Midbrain (tissue), 1 donor: ENCODE results near the gene TMEM234.

Experiments
- DNase-seq: peaks from one replicate; lab custom pipeline; 2025; lab: John Stamatoyannopoulos, UW

Gene TMEM234

DNA sequence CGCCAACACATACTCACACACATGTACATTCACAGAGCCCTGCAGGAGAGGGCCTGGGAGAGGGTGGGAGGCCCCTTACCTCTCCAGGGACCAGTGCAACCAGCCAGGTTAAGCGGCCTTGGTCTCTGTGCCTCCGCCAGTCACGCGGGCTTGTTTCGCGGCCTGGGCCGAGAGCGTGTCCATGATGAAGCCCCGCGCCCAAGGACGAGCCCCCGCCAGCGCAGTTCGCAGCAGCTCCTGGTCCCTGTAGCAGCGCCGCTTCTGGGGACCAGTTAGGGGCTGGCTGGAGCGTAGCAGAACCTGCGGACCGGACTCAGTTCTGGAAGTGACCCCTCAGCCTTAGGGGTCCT lies 17.6 kb upstream of the TMEM234 start:
- no peak for DNase-seq

DNA sequence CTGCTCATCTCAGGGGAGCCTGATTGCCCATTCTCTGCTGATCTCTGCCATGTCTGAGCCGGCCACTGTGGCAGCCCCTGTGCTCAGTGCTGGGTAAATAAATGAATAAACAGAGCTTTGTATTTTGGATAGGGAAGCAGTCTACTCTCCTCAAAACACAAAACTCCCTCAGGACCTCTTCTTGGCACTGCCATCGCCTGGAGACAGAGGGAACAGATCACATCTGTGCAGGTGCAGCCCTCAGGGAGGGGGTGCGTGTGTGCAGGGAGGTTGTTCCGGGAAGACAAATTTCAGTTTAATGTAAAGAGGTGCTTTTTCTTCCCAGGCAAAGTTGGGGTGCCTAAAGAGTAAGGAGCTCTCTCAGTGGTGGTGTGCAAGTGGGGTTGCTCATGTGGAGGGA lies 17.2 kb upstream of the TMEM234 start:
- DNase-seq, result no peak

DNA sequence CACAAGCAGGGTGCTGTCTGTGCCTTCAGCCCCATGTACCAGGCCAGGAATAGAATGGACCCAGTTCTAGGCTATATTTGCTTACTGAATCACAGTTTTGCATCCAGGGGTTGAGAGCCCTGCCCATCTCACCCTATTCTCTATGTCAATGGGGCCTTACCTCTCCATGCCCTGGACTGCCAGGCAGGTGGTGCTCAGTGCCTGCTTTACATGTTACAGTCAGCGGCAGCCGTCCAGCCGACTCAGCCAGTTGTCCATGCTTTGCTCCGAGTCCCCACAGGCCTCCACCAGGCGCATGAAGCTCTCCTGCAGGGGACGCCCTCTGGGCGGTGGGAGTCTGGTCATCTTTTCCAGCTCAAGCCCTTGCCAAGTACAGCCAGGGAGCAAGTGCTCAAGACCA lies 12.6 kb upstream of the TMEM234 start:
- no peak for DNase-seq

DNA sequence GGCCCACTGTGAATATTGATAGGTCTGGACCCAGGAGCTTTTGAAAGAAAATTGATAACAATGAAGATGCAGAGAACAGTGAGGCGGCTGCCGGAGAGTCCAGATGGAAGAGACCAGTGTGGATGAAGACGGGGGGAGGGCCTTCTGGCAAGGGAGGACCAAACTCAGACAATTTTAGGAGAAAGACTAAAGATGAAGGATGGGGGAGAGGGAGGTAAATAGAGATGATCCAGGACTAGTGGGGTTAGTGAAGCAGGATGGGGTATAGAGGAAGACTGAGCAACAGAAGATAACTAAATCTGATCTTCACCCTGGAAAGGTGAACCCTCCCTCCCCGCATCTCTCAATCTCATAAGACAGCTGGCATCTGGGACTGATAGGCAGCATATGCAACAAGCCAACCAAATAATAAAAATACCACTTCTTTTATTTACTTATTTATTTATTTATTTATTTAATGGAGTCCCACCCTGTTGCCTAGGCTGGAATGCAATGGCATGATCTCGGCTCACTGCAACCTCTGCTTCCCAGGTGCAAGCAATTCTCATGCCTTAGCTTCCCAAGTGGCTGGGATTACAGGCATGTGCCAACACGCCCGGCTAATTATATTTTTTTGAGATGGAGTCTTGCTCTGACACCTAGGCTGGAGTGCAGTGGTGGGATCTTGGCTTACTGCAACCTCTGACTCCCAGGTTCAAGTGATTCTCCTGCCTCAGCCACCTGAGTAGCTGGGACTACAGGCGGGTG lies 10.6 kb upstream of the TMEM234 start:
- DNase-seq, result no peak

DNA sequence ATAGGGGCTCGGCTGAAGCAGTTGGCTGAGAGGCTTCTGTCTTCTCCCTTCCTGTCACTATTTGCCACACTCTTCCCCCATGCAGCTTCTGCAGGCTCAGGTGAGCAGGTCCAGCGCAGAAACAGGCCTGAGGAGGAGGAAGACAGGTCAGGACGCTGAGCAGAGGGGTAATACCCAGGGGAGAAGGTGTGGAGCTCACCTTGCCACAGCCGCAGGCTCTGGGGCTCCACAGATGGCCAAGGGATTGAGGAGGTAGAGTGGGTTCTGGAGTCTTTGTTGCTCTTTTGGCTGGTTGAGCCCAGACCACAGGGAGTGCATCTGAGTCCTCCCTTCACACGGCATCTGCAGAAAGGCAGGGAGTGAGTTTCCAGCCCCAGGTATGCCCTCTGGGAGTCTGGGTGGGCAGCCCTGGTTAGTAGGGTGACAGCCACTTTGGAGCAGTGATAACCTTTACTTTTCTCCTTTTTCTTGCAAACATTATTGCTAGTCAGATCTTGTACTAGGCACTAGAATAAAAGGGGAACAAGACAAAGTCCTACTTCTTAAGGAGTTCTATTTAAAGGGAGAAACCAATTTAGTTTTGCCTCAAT lies 9.8 kb upstream of the TMEM234 start:
- DNase-seq, result no peak

DNA sequence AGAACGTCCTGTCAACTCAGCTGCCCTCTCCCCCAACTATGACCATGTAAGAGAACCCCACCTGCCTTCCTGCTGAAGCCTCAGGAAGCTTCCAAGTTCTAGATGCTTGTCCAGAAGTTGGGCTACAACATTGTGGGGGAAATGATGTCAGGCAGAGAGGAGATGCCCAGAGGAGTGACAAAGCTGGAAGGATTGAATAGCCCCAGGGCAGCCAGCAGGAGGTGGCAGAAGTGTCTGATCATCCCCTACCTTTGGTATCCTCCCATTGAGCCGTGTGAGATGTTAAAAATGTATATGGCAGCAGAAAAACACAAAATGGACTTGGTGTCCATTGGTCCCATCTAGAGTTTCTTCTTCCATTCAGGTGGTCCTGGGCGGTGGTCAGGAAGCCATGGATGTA lies 6.6 kb upstream of the TMEM234 start:
- DNase-seq, result no peak

DNA sequence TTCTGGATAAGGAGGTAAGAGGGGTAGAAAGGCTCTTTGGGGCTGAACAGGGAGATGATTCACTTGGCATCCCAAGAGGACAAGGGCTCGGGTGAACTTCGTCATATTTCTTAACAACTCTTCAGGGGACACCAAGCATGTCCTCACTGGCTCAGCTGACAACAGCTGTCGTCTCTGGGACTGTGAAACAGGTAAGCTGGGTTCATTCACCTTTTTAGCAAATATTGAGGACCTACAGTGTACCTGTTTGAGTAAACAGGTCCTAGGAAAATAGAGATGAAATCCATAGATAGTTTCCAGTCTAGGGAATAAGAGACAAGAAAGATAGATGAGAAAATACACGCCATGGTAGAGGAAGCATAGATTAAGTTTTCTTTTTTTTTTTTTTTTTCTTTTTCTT lies 2.1 kb upstream of the TMEM234 start:
- no peak for DNase-seq

DNA sequence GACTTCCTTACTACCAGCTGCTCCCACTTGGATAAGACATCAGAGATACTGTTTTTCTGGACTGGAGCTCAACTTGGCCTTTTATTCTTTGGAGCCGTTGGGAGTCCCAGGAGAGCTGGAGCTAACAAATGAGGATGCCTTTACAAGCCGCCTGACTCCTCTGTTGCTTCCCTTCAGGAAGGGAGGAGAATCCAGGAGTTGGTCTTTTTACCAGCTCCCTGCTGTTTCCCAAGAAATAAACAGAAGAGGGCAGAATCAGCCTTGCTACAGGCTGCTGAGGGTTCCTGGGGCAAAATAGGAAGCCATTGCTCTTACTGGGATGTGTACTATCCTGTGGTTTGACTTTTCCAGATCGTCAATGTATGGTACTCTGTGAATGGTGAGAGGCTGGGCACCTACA lies 1.5 kb upstream of the TMEM234 start:
- DNase-seq, result no peak

DNA sequence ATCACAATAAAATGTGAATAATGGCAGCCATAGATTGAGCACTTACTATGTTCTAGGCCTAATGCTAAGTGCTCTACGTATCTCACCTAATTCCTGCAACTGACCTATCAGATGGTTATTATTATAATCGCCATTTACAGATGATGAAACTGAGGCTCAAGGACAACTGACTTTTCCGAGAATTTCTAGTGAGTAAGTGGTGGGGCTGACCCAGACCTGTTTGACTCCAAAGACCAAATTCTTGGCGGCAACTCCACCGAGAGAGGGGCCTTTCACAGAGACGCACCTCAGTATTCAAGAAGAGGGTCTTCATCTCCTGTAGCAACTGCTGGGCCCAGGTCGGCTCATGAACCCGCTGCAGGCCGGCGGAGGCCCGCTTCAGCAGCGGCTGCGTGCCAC lies 573 bp downstream of the TMEM234 start:
- DNase-seq, result no peak

DNA sequence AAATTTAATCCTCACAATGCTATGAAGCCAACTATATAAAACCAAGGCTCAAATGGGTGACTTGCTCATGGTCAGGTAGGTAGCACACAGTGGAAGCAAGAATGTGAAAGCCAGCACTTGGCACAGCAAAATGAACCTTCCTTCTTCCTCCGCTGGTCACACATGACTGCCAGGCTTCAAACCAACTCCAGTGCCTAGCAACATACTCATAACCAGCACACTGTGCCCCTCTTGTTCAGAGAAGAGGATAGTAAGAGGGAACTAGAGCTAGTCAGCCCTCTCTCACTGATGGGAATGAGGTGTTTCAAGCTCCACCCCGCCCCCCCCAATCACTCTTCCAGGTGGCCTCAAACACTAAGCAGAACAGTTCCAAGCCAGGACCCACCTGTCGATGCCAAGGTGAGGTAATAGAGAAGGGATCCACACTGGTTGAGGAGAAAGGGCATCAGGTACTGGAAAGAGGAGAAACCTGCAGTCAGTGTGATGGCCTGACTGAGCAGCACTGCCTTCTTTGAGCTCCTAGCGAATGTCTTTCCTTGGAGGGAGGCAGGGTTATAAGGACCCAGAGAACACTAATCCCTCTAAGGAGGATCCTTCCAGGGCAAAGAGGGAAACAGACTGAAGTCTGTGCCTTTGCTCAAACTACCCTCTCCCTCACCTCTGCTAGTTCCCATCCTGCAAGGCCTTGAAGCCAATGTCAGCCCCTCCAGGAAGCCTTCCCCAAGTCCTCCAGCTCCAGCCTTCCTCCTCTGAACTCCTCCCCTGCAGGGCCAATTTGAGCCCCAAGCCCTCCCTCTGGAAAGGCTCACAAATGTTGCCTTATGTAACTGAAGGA lies 1.2 kb downstream of the TMEM234 start:
- no peak for DNase-seq

DNA sequence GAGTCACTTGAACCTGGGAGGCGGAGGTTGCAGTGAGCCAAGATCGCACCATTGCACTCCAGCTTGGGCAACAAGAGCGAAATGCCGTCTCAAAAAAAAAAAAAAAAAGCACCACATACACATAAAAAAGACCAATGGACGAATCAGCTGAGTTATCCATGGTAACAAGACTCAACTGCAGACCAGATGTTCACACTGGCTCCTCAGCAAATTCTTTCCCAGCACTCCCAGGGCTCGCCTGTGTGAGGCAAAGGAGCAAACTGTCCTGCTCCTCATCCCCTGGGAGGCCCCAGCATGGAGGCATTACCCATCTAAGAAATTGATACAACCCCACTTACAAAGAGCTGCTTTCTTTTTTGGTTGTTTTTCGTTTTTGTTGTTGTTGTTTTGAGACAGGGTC lies 3.1 kb downstream of the TMEM234 start:
- DNase-seq, result no peak

DNA sequence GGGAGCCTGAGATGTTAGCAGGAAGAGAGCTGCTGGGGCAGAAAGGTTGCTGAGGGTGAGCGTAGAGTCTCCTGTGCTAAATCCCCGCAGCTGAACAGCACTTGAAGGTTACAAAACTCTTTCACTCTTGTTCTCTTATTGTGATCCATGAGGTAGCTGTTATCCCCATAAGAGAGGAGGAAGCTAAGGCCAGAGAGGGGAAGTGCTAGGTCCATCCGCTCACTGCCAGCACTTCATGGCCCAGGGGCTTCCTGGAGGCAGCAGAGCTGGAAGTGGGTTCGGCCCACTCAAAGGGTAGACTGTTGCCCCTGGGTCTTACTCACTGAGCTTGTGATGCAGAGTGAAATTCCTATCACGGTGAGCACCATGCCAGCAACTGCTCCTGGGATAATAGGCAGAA lies 5.6 kb downstream of the TMEM234 start:
- DNase-seq, result no peak

DNA sequence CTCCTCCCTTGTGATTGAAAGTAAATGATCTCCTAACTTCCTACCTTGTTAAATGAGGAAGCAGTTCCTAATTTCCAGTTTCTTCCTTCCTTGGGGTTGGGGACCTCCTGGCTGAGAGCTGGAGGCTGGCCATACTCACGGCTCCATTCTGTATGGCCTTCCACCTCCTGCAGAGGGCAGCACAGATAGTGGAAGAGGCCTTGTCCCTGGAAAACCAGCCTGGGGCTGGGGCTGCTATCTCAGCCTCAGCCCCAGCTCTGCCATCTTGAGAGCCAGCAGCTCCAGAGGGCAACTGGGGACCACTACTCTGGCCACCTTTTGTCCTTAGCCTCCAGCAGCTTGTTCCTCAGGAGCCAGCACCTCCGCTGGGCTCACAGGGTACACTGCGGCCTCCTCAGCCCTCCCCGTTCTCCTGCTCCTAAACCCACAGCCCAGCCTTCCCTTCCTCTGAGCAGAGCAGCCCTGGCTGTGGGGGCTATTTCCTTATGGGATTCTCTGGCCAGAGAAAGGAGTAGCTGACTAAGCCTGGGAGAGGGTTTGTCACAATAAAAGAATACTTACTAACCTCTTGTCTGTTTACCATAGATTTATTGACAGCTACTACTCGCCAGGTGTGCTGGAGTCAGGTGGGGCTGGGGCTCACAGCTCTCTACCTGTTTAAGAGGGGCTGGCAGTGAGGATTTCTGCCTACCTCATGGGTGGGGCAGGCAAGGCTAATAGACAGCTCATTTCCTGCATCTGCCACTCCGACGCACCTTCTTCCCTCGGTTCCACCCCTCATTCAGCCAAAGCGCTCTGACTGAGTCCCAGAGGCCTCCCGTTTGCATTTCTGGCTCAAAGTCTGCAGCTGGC lies 6.3 kb downstream of the TMEM234 start:
- DNase-seq, result peak; percentile 50

DNA sequence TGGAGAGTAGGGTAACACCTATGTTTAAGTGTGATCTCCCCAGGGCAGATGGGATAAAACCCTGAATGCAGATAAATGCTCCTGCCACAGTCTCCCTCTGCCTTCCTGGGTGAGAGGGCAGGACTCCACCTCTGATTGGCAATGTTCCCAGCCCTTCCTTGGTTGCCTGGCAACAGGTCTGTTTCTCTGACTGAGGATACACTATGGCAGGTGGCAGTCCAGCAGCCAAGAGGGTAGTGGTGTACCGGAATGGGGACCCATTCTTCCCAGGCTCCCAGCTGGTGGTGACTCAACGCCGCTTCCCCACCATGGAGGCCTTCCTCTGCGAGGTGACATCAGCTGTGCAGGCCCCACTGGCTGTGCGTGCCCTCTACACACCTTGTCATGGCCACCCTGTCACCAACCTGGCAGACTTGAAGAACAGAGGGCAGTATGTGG lies 13.2 kb downstream of the TMEM234 start, which contains the start of gene DCDC2B:
DCDC2B (plus strand) TSS at position 199 of the 438 bp plus-strand sequence; CDS start at position 204, 5 bp downstream.
- DNase-seq, result no peak

DNA sequence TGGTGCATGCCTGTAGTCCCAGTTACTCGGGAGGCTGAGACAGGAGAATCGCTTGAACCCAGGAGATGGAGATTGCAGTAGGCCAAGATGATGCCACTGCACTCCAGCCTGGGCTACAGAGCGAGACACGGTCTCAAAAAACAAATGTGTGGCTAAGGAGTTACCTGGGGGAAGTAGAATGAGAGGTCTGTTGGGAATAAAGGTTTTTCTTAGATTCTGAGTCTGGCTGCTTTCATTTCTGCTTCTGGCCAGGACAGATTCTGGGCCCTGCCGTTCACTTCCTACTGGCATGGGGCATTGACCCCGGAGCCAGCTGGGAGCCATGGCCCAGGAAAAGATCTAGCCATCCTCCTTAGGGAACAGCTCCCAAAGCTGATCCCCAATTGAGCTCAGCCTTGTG lies 13.7 kb downstream of the TMEM234 start:
- DNase-seq, result no peak

DNA sequence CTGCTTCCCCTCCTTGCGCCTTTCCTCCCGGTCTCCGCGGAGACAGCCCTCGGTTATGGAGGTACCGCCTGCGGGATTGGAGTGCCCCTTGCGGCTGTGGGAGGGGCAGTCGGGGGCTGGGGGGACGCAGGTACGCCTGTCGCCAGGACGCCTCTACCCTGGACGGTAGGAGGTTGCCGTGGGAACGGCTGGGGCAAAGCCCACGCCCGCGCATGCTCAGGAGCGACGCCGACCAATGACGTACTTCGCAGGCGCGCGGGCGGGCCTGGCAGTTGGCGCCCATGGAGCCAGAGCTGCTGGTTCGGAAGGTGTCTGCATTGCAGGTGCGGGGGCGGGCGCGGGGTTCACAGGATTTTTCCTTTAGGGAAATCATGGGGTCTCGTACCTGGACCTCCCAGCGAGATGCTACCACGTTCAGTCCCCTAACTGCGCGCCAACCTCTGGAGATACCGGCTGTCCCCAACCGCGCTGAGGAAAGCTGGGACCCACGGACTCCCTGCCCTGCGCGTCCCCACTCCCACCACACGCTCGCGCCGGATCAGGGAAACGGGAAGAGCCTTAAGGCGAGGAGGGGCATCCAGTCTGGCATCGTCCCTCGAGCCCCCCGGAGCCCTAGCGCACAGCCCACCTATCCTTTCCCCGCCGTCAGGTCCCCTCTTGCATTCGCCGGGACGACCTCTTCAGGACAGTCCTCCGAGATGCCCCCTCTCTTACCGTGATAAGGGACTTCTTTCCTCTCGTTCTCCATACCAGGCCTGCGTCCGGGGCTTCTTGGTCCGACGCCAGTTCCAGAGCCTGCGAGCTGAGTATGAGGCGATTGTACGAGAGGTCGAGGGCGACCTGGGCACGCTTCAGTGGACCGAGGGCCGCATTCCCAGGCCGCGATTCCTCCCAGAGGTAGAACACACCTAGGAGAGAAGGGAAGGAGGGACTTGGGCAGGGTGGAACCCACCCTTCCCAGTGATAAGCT lies 16.5 kb downstream of the TMEM234 start, which contains the start of gene IQCC:
IQCC (plus strand) TSS at position 271 of the 970 bp plus-strand sequence; CDS start at position 282, 11 bp downstream.
- DNase-seq, result peak; percentile 92

DNA sequence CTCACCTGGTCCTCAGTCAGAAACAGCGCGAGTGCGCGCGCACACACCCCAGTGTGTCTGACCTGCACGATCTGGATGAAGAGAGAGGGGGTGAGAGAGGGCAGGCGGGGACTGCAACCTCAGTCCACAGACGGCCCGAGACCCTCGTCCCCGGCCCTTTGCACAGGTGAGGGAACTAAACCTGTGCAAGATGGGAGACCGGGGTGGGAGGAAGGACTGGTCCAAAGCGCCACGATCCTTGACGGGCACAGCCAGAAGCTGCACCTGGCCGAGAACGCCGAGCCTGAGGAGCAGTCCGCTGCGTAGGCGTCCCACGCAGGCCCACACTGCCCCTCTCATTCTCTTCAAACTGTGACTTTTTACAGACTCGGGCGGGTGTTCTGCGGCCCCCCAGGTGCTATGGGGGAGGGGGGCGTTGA lies 17.2 kb downstream of the TMEM234 start:
- DNase-seq, result no peak

DNA sequence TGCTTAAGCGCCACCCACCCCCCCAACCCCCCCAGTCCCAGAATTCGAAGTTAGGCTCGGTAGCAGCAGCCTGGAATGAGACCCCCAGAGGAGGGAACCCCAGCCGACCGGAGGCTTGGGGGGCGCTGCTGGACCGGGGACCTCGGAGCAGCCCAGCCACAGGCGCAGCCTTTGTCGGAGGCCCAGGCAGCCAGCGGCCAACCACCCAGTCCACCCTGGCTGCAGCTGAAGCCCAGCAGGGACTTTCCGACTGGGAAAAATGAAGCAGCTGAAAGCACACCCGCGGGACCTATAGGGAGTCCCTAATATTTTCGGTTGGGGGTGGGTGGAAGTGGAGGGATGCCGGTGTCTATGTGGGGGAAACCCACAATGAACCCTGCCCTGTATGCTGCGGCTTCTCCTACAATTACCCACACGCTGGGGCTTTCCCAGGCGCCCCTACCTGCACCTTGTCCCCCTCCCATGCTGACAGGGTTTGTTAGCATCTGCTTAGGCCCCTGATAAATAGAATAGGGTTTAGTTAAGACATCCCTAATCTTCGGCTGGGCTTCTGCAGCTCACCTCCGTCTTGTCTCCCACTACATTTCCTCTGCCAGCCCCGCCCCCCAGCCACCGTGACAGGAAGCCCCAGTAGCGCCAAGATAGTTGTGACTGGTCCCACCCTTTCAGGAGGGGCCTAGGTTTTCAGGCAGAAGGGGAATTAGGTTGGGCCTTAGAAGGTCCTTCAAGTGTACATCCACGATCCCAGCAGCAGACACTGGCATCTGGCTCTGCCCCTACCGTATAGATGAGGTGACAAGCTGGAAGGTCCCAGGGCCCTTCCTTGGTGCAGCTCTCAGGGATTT lies 20.9 kb downstream of the TMEM234 start:
- peak; percentile 11 for DNase-seq

DNA sequence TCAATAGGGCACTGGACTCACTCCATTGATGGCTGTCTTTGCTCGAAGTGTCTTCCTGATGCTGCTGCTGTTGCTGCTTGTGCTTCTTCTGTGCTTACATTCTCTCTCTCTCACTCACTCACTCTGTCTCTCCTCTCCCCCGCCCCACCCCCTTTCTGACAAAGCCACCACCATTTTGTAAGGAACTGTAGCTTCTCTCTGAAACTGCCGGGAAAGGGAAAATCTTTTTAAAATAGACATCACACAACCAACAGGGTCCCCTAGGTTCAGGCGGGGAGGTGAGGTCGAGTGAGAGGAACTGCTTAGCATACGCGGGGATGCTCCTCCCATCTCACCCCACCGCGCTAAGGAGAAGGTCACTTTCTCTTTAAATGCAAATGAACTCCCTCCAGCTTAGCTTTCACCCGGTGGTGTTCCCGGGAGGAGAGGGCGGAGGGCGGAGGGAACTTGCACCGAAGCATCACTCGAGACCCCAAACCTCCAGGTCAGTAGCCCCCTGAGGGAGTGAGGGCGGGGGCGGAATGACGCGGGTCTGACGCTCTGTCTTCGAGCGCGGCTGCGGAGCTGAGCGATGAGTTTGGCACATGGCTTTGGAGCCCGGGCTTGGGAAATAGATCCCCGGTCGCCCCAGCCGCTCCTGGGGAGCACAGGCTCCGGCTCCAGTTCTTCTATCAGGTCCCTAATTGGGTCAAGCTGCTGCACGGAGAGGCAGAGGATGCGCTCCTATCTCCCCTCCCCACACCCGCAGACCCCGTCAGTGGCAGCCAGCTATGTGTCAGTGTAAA lies 21.7 kb downstream of the TMEM234 start, which contains the start of gene CCDC28B:
CCDC28B (plus strand) TSS at position 370 of the 785 bp plus-strand sequence. CDS start 1,341 bp downstream, outside the sequence.
- DNase-seq, result peak; percentile 58
